Fibroblast of mammary gland (primary cell): ENCODE data around the gene LAPTM5.

Experiments used
- DNase-seq: peaks from one replicate; pipeline ENCODE4 v3.0.0-alpha.2; 2010; ENCODE audit warnings: low read depth
- H3K4me3 ChIP-seq: 2 replicates; pipeline ENCODE4 v1.5.1; 2011; ENCODE audit warnings: low read depth, mild to moderate bottlenecking, low read length, moderate library complexity; ENCODE audit not compliant: control insufficient read depth
- CTCF ChIP-seq: conservative IDR thresholded peaks from 2 replicates; pipeline ENCODE4 v1.5.1; 2011; ENCODE audit warnings: low read depth, low read length, inconsistent platforms; ENCODE audit not compliant: control insufficient read depth, insufficient read depth

The LAPTM5 gene

GRCh38 chr1:30718636-30719405 lies 38.8 kb downstream of the LAPTM5 start:
- H3K4me3 ChIP-seq = peak overlapping the region; percentile 48
- DNase-seq = peak; percentile 97
- peak; percentile 72 for TF ChIP-seq CTCF

- TF ChIP-seq CTCF = no peak
Measured at GRCh38 chr1:30718091-30718635, 39.4 kb downstream of the LAPTM5 start.

GRCh38 chr1:30716646-30717045 lies 40.9 kb downstream of the LAPTM5 start:
- no peak for DNase-seq
- TF ChIP-seq CTCF = no peak
- no peak overlapping the region for H3K4me3 ChIP-seq

More at GRCh38 chr1:30718091-30718635, 39.4 kb downstream of the LAPTM5 start:
- peak; percentile 95 for DNase-seq
- H3K4me3 ChIP-seq = peak overlapping the region; percentile 33

- no peak for TF ChIP-seq CTCF
- no peak overlapping the region for H3K4me3 ChIP-seq
- no peak for DNase-seq
Measured at GRCh38 chr1:30715886-30716285, 41.7 kb downstream of the LAPTM5 start.

GRCh38 chr1:30715216-30715615 lies 42.4 kb downstream of the LAPTM5 start:
- TF ChIP-seq CTCF = peak; percentile 57
- no peak for DNase-seq
- H3K4me3 ChIP-seq = no peak overlapping the region

GRCh38 chr1:30714536-30715090 lies 43.0 kb downstream of the LAPTM5 start:
- TF ChIP-seq CTCF = no peak
- no peak for DNase-seq
- no peak overlapping the region for H3K4me3 ChIP-seq

GRCh38 chr1:30714025-30714424 lies 43.5 kb downstream of the LAPTM5 start:
- no peak overlapping the region for H3K4me3 ChIP-seq
- no peak for TF ChIP-seq CTCF
- no peak for DNase-seq
